ENCODE data around the gene AK5.

DNA sequence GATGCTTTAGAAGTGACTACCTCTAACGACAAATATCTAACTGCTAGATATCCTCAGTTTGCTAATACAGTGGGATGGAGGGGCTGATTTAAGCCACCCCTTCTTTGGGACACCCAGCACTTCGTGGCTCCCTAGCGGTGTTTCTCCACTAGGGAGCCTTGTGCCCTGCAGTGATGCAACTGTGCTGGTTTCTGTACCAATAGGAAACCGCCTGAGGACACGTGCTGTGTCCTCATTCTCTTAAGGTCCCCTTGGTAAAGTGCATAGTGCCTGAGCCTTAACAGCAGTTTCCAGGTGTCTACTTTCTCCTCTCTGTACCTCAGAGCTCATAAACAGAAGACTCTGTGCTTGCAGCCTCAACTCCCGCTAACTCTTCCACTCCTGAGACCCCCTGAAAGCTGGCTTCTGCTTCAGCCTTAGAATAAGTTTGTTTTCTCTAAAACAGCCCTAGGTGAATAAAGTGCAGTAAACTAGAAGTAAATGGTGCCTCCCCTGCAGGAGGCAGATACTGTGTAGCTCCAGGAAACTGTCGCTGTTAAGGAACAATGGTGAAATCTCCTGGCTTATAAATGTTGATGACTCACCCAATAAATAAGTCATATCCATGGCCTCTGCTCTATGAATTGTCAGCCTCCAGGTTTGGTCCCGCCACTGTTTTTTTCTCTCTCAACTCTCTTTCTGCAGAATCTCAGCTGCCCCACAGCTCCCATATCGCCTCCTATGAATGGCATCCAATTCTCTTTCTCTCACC, 130.4 kb downstream of the AK5 start:
- TF ChIP-seq, protein P1, sequence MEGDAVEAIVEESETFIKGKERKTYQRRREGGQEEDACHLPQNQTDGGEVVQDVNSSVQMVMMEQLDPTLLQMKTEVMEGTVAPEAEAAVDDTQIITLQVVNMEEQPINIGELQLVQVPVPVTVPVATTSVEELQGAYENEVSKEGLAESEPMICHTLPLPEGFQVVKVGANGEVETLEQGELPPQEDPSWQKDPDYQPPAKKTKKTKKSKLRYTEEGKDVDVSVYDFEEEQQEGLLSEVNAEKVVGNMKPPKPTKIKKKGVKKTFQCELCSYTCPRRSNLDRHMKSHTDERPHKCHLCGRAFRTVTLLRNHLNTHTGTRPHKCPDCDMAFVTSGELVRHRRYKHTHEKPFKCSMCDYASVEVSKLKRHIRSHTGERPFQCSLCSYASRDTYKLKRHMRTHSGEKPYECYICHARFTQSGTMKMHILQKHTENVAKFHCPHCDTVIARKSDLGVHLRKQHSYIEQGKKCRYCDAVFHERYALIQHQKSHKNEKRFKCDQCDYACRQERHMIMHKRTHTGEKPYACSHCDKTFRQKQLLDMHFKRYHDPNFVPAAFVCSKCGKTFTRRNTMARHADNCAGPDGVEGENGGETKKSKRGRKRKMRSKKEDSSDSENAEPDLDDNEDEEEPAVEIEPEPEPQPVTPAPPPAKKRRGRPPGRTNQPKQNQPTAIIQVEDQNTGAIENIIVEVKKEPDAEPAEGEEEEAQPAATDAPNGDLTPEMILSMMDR (IDR thresholded peaks at IDR 0.05), result no peak
- no peak for TF ChIP-seq POLR2A (IDR thresholded peaks at IDR 0.05)
